Right hindlimb (tissue), 1 donor: ENCODE results near the gene PIF1.
"Not testable (repeated sequence)": the region's sequence is repeated elsewhere in the genome, so short reads cannot be mapped to it uniquely, and the experiment has no call there.

Experiments
- DNase-seq: peaks from one replicate; pipeline ENCODE4 v3.0.0-alpha.2; 2018

The PIF1 gene

GRCh38 chr15:64847448-64847847 lies 22.0 kb upstream of the PIF1 start:
- no peak for DNase-seq

GRCh38 chr15:64847016-64847415 lies 21.6 kb upstream of the PIF1 start:
- no peak for DNase-seq

- no peak for DNase-seq
These were observed 20.6 kb upstream of the PIF1 start for GRCh38 chr15:64845831-64846595.

- DNase-seq: peak; percentile 67
These were observed 19.8 kb upstream of the PIF1 start for GRCh38 chr15:64845183-64845611.

- no peak for DNase-seq
These were observed 19.2 kb upstream of the PIF1 start for GRCh38 chr15:64844576-64845145.

GRCh38 chr15:64843991-64844390 lies 18.5 kb upstream of the PIF1 start:
- DNase-seq: no peak

GRCh38 chr15:64842986-64843561 lies 17.6 kb upstream of the PIF1 start:
- DNase-seq: no peak

- no peak for DNase-seq
These were observed 16.9 kb upstream of the PIF1 start for GRCh38 chr15:64842096-64842939.

GRCh38 chr15:64841344-64842095 lies 16.1 kb upstream of the PIF1 start, which contains the start of gene PLEKHO2:
PLEKHO2 (plus strand) TSS chr15:64841915; CDS start chr15:64842017, 102 bp downstream.
- peak; percentile 99 for DNase-seq

- no peak for DNase-seq
These were observed 15.6 kb upstream of the PIF1 start for GRCh38 chr15:64841060-64841343.

- DNase-seq: no peak
These were observed 12.1 kb upstream of the PIF1 start for GRCh38 chr15:64837502-64837901.

GRCh38 chr15:64836023-64836536 lies 10.6 kb upstream of the PIF1 start:
- DNase-seq: no peak

- DNase-seq: no peak
These were observed 8.2 kb upstream of the PIF1 start for GRCh38 chr15:64833690-64834089.

GRCh38 chr15:64828985-64829384 lies 3.5 kb upstream of the PIF1 start:
- no peak for DNase-seq

GRCh38 chr15:64824929-64825430 lies 467 bp downstream of the PIF1 start:
- no peak for DNase-seq

- DNase-seq: no peak
These were observed 9.0 kb downstream of the PIF1 start for GRCh38 chr15:64816452-64816851.

- not testable (repeated sequence) for DNase-seq
These were observed 10.5 kb downstream of the PIF1 start for GRCh38 chr15:64814965-64815364.

GRCh38 chr15:64814283-64814682 lies 11.2 kb downstream of the PIF1 start:
- not testable (repeated sequence) for DNase-seq

- no peak for DNase-seq
These were observed 12.4 kb downstream of the PIF1 start for GRCh38 chr15:64813075-64813474.

GRCh38 chr15:64810497-64811326 lies 14.7 kb downstream of the PIF1 start:
- DNase-seq: no peak
